Mammary epithelial cell (primary cell): ENCODE data around the gene EEF1AKMT3.

Experiments used
- CTCF ChIP-seq, 2 donors: IDR thresholded peaks in 1 of 2; conservative IDR thresholded peaks in 1 of 2; 2 replicates each; pipeline ENCODE4 v1.5.1; 2011 to 2012; ENCODE audit warnings: inconsistent platforms in 2 of 2, low read length in 2 of 2, mild to moderate bottlenecking in 2 of 2, control low read depth in 1 of 2, low read depth in 1 of 2; ENCODE audit not compliant: insufficient read depth in 1 of 2; ENCODE audit errors: extremely low read depth in 1 of 2
- EZH2 ChIP-seq: IDR thresholded peaks from 2 replicates; pipeline ENCODE4 v1.6.1; 2012; ENCODE audit warnings: low read length, inconsistent platforms, borderline replicate concordance

- TF ChIP-seq CTCF (conservative IDR thresholded peaks at IDR 0.05 in 1 of 2, IDR thresholded peaks at IDR 0.05 in 1 of 2; ENCODE audit: extremely low read depth in 1 of 2, insufficient read depth in 1 of 2, low read depth in 1 of 2, low read length in 2 of 2) (peak in 1 of 2 donors; percentile 40), EZH2 (peak; percentile 89)
Measured at GRCh38 chr12:57737467-57738460, 34.6 kb upstream of the EEF1AKMT3 start.
